Measurements from ENCODE around the gene KCNH5.

KCNH5 gene

DNA sequence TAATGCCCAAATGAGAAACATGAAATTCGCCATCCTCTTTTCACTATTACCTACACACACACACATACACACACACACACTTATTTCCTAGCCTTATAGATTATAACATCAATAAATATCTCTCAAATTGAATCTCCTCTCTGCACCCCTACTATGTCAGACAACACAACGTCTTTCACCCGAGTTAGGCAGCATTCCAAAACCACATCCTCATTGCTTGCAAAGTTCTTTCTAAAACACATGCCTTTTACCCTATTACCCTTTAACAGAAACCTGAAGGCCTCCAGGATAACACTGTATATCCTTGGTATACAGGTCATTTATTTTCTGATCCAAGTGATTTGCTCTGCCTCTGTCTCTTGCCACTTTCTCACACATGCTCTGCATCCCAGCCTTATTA is 56.3 kb downstream of the KCNH5 start:
- DNase-seq (ENCODE audit: low read depth) = no peak

DNA sequence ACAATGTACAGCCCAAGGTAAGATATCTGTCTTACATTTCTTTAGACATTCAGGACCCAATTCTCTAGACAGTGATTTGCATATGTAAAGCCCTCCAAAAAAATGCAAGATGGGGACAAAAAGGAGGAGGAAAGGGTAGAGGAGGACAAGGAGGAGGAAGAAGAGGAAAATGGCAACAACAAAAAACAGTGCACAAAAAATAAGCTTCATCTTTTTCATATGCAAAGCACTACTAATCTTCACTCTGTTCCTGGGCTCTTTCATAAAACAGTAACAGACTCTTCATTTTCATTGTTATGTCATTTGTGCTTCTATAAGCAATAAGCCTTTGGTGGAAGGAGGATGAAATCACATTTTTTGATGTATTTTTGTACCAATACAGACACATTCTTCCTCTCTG is 61.4 kb downstream of the KCNH5 start:
- no peak for DNase-seq (ENCODE audit: low read depth)

DNA sequence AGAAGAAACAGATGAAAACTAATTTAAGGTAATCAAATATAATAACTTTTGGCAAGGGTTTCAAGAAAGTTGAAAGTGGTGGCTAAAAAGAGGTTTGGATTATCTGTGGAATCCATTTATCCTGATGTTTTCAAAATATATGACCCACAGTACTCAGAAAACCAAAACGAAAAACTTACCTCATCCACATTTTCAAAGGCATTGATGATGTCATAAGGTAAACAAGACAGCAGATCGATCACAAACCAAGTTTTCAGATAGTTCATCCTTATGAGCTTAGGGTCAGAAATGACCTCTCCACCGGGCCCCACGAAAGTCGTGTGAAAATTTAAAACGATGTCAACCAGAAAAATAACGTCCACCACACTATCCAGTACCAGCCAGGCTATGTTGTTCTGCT is 64.6 kb downstream of the KCNH5 start:
- DNase-seq (ENCODE audit: low read depth) = no peak

DNA sequence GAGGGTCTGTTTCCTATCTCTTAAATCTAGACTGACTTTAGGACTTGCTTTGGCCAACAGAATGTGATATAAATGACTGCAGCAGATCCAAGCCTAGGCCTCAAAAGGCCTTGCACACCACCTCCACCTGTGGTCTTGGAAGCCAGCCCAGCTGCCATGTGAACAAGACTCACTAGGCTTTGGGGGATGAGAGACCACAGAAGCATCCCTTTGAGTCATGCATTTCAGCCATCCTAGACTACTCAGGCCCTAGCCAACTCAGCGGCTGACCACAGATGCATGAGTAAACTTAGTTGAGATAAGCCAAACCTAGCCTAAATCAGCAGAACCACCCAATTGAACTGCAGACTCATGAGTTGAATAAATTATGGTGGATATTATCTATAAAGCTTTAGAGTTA is 87.7 kb downstream of the KCNH5 start:
- DNase-seq (ENCODE audit: low read depth) = no peak

DNA sequence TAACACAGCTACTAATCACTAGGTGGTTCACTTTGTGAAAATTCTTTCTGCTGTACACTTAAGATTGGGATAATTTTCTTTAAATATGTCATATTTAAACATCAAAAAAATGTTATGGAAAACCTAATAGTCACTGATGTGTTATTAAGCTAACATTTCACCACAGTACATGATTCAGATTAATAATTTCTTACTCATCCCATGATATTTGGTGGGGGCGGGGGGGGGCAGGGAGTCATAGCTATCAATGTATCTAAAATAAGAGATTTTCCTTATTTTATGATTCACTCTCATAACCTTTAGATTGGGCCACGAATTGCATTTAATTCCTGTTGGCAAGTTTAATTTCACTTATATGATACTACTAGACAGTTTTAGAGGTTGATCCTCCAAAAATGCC is 88.8 kb downstream of the KCNH5 start:
- DNase-seq (ENCODE audit: low read depth) = no peak

DNA sequence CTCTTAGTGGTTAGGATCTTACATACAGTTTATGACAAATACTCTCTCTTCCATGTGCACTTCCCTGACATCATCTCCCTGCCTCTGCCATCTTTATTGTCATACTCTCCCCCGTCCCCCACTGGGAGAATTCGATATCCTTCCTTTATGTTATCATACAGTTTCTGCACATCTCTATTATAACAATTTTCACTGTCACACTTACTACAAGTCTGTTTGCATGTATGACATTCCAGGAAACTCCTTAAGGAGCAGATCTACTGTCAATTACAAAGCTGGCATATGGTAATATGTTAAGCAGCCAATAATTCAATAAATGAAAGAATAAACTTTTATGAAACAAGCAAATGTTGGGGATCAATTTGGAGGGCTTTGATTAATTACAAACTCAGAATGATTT is 91.1 kb downstream of the KCNH5 start:
- no peak for DNase-seq (ENCODE audit: low read depth)

DNA sequence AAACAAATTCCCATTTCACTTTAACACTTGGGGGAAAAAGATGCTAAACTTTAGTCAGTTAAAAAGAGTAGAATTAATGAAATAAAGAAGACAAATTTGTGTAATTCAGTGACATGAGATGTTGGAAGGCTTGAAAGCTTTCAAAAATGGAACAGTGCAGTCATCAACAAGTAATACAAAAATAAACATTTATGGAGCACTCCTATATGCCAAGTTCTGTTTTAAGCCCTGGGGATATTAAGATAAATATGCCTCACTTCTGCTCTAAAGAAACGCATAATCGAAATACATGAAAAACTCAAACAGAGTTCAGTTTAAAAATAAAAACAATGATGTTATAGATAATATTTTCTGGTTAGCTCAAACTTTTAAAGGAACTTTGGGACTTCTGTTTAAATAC is 93.0 kb downstream of the KCNH5 start:
- no peak for DNase-seq (ENCODE audit: low read depth)

DNA sequence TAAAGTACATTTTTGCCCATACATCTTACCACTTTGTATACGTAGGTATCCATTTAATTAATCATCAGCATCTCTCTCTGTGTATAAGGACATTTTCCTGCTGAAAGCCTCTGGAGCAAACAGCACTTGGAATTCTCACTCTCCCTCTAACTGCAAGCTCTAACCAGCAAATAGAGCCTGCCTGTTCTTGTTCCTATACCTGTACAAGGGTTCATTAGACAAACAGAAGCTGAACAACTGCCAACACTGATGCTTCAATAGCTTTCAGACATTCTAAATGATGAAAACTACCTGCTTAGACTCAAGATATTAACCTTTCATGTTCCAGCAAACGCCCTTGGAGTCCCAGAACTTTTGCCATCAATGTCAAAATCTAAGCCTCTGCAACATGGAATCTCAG is 98.0 kb downstream of the KCNH5 start:
- no peak for DNase-seq (ENCODE audit: low read depth)

DNA sequence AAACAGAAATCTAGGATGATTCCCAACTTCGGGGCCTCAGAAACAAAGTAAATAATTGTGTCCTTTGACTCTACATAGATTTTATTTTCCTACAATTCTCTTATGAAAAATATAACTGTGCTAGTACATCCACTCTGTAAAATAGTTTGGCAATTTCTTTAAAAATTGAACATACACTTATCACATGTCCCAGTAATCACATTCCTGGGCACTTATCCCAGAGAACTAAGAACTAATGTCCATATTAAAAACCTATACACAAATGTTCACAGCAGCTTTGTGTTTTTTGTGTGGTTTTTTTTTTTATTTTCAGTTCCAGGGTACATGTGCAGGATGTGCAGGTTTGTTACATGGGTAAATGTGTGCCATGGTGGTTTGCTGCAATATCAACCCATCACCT is 99.0 kb downstream of the KCNH5 start:
- DNase-seq (ENCODE audit: low read depth) = no peak

DNA sequence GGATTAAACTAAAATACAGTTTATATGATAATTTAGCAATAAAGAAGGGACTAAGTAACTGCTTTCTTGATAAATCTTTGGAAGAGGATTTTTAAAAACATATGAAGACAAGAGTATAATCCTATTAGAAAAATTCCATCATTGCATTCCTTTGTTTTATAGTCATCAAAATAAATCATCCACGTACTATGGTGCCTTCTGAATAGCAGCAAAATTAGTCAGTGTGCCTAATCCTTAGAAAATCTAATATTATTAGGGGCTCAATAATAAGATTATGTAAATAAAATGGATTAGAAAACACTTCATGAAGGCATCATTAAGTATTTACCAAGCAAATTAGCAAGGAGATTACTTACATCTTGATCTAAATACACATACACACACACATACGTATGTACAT is 102.1 kb downstream of the KCNH5 start:
- DNase-seq (ENCODE audit: low read depth) = no peak

DNA sequence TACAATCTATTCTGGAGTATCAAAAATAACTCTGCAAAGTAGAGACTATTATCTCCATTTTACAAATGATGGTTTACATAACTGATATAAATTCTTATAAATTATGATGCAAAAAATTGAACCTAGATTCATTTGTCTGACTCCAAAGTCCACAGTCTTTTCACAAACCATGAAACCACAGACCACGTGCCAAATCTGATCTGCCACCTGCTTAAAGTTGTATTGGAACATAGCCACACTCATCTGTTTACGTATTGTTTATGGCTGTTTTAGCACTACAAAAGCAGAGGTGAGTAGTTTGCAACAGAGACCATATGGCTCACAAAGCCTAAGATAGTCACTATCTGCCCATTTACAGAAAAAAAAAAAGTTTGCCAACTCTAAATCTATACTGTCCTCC is 105.3 kb downstream of the KCNH5 start:
- no peak for DNase-seq (ENCODE audit: low read depth)

DNA sequence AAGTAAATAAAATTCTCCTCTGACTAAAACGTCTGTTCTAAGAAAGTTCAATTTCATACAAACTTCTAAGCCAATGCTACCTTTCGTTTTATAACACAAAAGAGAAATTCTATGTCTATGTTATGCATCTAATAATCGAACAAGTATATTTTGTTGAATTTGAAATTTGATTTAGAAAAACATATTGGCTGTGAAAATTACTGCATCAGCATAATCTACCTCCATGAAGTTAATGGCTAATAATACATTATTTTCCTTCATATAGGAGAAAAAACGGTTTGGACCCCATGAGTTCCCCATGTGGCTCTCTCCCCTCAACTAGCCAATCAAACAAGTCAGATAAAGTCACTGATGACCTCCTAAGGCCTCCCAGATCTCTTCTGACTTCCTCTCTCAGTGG is 106.5 kb downstream of the KCNH5 start:
- DNase-seq (ENCODE audit: low read depth) = no peak

DNA sequence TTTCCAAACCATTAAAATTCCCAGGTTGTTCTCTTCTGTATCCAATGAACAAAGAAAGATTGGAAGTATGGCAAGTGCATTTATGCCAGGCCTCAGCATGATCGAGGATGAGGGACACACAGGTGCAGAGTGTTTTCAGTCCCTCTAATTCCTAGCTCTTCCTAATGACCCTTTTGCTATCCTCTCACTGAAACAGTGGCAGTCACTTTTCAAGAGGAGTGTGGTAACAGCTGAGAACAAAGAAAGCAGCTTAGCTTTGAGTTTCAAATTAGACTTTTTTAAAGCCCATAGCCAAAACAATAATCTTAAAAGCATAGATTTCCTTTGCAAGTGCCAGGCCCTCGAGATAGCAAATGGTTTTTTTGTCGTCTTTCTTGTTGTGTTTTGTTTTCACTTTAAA is 110.8 kb downstream of the KCNH5 start:
- no peak for DNase-seq (ENCODE audit: low read depth)

DNA sequence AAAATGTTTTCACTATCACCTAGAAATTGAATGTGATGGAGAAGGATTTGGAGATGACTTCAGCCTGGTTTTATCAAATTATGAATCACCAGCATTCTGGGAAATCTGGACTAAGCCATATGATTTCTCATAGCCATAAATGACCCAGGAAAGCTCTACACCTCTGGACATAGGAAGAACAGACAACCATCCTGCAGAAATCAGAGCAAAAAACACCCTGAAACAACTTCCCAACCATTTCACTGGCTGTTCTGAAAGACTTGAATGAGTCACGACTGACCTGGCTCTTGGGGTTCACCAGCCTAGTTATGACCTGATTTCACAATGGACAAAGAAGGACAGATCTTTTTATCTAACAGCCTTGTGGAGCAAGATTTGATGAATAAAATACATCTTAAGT is 123.8 kb downstream of the KCNH5 start:
- DNase-seq (ENCODE audit: low read depth) = no peak

DNA sequence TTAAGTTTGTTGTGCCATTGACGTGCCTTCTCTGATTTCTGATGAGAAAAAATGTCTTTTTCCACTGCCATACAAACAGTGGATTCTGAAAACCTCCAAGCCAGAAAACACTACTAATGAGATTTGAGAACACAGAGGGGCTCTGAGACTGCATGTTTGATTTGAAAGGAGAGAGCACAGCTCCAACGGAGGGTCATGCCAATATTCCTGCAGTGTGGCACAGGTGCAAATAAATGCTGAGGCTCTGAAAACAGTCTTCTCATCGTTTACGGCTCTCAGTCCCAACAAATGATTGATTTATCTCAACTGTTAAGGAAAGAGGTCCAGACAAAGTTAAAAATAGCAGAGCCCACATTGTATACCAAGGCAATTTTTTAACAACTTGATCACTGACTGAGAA is 128.7 kb downstream of the KCNH5 start:
- no peak for DNase-seq (ENCODE audit: low read depth)

DNA sequence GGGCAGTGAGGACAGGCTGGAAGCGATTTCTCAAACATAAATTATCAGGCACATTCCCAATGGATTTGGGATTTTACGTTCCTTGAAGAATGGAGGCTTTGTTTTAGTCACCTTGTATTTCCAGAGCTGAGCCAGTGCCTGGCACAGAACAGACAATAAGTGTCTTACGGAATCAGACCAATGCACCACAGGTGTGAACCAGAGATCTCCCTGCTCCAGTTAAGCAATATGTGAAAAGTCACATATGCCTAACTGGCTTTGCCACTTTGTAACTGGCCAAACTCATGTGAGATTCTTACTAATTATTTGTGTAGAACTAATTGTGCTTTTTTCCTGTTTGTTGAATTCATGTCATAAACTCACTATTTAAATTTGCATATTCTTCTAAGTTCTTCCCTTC is 130.4 kb downstream of the KCNH5 start:
- no peak for DNase-seq (ENCODE audit: low read depth)

DNA sequence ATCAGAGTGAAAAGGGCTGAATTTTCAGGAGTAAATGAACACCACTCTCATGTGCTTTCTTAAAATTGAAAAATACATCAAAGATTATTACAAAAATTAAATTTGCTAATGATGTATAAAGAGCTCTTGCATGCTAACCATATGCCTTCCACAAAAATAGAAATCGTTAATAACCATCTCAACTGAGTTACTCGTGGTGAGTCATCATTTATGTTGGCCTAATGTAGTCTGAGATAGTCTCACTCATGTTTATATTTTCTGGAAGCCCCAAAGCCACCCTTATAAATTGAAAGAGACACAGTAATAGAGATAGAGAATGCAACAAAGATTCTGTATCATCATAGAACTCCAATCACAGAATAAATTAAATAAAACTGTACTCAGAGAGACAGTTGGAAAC is 131.2 kb downstream of the KCNH5 start:
- no peak for DNase-seq (ENCODE audit: low read depth)

DNA sequence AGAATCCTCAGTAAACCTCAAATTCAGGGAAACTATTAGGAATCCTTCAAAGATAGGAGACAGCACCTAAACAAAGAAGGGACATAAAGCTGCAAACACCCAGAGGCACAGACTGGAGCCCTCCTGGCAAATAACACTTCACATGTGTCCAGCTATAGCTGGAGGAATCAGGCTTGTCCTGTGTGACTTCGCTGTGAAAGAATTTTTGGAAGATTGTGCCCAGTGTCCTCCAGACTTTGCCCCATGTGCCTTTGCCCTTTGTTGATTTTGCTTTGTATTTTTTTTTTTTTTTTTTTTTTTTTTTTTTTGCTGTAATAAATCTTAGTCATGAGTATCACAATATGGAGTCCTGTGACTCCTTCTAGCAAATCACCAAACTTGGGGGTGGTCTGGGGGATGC is 136.8 kb downstream of the KCNH5 start:
- DNase-seq (ENCODE audit: low read depth) = no peak

DNA sequence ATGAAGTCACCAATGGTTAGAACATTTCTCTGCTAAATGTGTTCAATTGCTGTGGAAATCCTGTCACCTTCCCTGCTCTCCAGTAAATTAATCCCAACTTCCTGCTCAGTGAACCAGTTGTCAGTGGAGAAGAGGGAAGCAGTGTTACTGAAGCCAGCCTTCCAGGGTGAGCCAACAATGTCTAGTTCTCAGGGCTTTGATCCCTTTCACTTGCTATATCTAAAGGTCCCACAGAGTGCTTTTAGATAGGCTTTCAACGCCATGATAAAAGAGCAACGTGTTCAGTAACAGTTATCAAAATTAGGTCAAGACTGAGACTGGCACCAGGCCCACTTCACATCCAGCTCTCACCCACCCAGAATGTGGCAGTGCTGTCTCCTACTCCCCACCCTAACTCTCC is 139.7 kb downstream of the KCNH5 start:
- DNase-seq (ENCODE audit: low read depth) = no peak

DNA sequence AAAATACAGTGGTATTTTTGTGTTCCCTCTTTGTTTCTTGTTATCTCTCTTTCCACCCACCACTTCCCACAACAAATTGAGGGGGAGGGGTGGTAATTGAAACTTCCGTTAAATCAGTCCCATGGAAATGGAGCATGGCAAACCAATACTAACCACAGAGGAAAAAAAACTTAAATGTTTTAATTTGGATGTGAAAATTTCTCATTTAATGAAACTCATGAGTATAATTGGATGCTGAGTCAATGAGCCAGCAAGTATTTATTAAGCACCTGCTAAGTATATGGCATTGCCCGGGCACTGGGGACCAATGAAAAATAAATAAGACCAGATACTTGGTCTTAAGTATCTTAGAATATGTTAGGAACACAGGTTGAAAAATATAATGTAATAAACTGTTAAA is 147.5 kb downstream of the KCNH5 start:
- no peak for DNase-seq (ENCODE audit: low read depth)

DNA sequence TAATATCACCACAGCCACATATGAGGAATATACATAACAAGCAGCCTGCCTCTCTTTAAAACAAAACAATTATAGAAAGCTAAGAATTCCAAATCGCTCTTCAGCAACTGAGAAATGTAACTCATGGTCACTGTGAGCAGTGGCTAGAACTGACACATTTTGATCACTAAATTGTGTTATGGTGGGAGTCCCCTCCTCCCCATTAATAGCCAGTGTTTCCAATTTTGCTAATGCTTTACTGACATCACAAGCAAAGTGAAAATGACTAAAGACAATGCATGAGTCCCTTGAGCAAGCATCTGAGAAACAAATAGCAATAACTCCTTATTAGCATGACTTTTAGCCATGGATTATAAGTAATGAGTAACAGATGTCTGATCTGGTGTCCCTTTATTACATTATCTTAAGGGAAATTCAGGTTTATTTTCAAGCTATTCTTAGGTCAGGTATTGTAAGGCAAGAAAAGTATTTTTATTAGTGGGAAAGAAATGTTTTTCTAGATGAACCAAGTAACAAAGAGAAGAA is 148.3 kb downstream of the KCNH5 start:
- no peak for DNase-seq (ENCODE audit: low read depth)

DNA sequence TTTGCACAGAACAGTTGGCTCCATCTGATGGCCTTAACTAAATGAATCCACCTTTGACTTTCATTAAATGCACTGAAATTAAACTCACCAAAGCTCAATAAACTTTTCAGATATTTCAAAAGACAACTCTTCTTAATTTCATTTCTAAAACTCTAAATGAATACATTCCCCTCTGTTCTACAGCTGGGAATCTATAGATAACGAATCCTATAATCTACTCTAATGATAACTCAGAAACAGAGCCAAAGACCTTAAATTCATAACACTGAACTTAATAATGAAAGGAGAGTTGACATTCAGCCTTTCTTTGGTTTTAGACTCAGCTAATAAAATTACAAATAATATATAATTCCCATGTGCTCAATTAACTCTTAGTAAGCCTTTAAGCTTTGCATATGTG is 150.5 kb downstream of the KCNH5 start:
- no peak for DNase-seq (ENCODE audit: low read depth)

DNA sequence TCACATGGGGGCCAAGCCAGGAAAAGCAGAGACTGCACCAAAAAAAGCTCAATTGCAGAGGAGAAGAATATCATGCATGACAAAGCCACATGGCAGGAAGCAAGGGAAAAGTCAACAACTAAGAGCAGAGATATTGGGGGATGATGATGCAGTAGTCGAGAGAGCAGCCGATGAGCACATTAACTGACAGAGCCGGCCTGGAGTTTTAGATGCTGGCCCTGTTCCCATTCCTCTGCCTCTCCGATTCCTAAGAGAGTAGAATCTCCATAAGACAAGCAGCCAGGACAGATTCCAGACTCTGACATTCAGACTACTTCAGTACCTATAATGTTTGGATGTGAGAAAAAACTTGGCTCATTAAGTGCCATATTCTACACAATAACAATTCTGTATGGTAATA is 155.9 kb downstream of the KCNH5 start:
- DNase-seq (ENCODE audit: low read depth) = no peak

DNA sequence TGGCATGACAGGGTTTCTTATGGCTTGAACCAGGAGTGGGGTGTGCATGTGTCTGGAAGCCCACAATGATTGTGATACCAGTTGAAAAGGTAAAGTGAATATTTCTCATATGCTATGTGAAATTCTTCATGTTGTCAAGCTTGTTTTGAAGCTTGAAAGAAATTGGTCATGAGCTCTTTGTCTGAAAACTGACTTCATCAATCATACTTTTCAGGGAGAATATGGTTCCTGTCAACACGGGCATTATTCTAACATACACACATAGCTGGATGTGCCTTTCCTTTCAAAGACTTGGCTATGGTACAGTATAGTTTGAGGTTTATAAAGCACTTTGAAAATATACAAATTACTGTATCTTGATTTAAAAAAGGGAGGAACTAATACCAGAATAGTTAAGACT is 158.8 kb downstream of the KCNH5 start:
- no peak for DNase-seq (ENCODE audit: low read depth)

DNA sequence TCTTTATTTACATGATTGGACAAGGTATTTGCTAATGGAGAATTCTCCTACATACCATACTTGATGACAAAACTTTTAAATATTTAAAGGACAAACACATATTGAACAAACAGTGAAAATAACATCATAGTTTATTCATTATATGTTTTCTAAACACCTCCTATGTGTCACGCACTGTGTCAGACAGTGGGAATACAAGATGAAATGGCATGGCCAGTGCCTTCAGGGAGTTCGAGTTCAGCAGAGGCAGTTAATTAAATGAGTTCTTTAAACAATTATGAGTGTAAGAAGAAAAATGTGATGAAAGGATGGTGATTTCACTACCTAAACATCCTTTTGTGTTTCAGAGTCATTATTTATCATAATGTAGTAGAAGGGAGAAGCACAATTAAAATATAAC is 159.8 kb downstream of the KCNH5 start:
- DNase-seq (ENCODE audit: low read depth) = no peak
